ENCODE results near the gene RACGAP1.

RACGAP1 gene

DNA sequence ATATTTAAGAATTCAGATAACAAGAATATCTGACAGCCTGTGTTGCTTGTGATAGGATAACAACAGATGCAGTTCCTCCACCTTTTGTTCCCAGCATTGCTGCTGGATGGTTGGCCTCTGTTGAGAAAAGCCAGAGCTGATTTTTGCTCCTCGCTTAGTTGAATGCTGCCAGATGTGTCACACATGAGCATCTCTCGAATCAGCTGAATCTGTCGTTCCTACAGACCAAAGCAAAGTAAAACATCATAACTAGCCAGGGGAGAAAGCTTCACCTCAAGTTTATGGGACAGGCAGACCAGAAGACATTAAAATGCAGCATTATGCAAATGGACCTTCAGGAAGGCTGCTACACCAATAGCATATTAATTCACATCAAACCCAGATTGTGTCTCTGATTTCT, 20.1 kb downstream of the RACGAP1 start:
- H2BK5ac ChIP-seq (ENCODE audit: low read length) = no peak overlapping the region
- H3K4ac ChIP-seq (ENCODE audit: low read length) = no peak overlapping the region
- H4K8ac ChIP-seq (ENCODE audit: low read depth, low read length) = no peak overlapping the region
- H2BK12ac ChIP-seq (ENCODE audit: low read length) = no peak overlapping the region
- no CpG with 5 or more reads among the region's 3 CpGs for WGBS, 2 donors (ENCODE audit: extremely low coverage in 2 of 2, insufficient read length in 2 of 2, insufficient replicate concordance in 1 of 2)
- no peak overlapping the region for H3K14ac ChIP-seq (ENCODE audit: low read length)
- peaks cover 22 to 95% of the 10 kb centered on the region in 2 donors for H3K36me3 ChIP-seq (replicated peaks in 1 of 2; ENCODE audit: control insufficient read depth in 2 of 2, insufficient read depth in 2 of 2, low read length in 2 of 2)
- no peak overlapping the region for H3K4me3 ChIP-seq (ENCODE audit: low read length in 2 of 2)
- no peaks in the 10 kb centered on the region for H3K27me3 ChIP-seq (ENCODE audit: control insufficient read depth in 3 of 3, insufficient read depth in 3 of 3, low read depth in 1 of 3, low read length in 3 of 3)
- H2AK5ac ChIP-seq (ENCODE audit: low read depth, low read length) = no peak overlapping the region
- no peaks in the 10 kb centered on the region for H3K4me1 ChIP-seq (ENCODE audit: control insufficient read depth in 2 of 2, insufficient read depth in 1 of 2, low read depth in 1 of 2, low read length in 2 of 2)
- no peak overlapping the region for H2BK15ac ChIP-seq (ENCODE audit: low read length)
- no peak for DNase-seq (ENCODE audit: low spot score)
- H2AFZ ChIP-seq (ENCODE audit: low read length) = no peak overlapping the region
- no peak overlapping the region for H3K18ac ChIP-seq (ENCODE audit: low read length)
- H3K79me1 ChIP-seq (ENCODE audit: low read depth, low read length) = no peaks in the 10 kb centered on the region
- H3K23ac ChIP-seq (ENCODE audit: low read depth, low read length, poor library complexity) = no peak overlapping the region
- H3K9me3 ChIP-seq (replicated peaks in 1 of 2; ENCODE audit: control insufficient read depth in 2 of 2, insufficient read depth in 1 of 2, low read depth in 1 of 2, low read length in 2 of 2) = no peaks in the 10 kb centered on the region
- H4K91ac ChIP-seq (ENCODE audit: low read depth, low read length, poor library complexity) = no peak overlapping the region
- H2BK120ac ChIP-seq (ENCODE audit: low read depth, low read length) = no peak overlapping the region
- no peak overlapping the region for H3K27ac ChIP-seq (replicated peaks; ENCODE audit: low read length)
- H3K9ac ChIP-seq (ENCODE audit: low read depth, low read length, poor library complexity) = no peak overlapping the region
- no peak overlapping the region for H3K4me2 ChIP-seq (ENCODE audit: insufficient read depth, low read length, poor library complexity, severe bottlenecking)

DNA sequence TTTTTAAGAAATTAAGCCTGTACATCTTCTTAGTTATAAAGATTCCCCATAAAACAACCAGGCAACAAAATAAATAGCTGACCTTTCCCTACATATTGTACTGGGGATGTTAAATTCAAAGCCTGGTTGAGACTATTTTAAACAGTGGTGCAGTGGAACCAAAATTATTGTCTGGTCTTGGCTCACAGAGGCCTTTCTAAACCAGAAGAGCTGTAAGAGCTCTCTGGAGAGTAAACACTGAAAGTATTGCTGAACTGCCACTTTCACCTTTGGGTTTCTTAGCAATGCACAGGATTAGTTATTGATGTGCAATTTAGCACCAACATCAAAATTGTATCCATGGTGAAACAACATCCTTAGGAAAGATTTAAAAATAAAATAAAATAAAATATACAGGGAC, 20.6 kb downstream of the RACGAP1 start:
- H3K27me3 ChIP-seq (ENCODE audit: control insufficient read depth in 3 of 3, insufficient read depth in 3 of 3, low read depth in 1 of 3, low read length in 3 of 3) = no peaks in the 10 kb centered on the region
- no peaks in the 10 kb centered on the region for H3K79me1 ChIP-seq (ENCODE audit: low read depth, low read length)
- H2AK5ac ChIP-seq (ENCODE audit: low read depth, low read length) = no peak overlapping the region
- no peak overlapping the region for H2BK120ac ChIP-seq (ENCODE audit: low read depth, low read length)
- no peak overlapping the region for H2AFZ ChIP-seq (ENCODE audit: low read length)
- H2BK15ac ChIP-seq (ENCODE audit: low read length) = no peak overlapping the region
- no peak overlapping the region for H3K27ac ChIP-seq (replicated peaks; ENCODE audit: low read length)
- H3K14ac ChIP-seq (ENCODE audit: low read length) = no peak overlapping the region
- H3K4me1 ChIP-seq (ENCODE audit: control insufficient read depth in 2 of 2, insufficient read depth in 1 of 2, low read depth in 1 of 2, low read length in 2 of 2) = no peaks in the 10 kb centered on the region
- H3K4ac ChIP-seq (ENCODE audit: low read length) = no peak overlapping the region
- no peak overlapping the region for H3K23ac ChIP-seq (ENCODE audit: low read depth, low read length, poor library complexity)
- DNase-seq (ENCODE audit: low spot score) = no peak
- H3K9me3 ChIP-seq (replicated peaks in 1 of 2; ENCODE audit: control insufficient read depth in 2 of 2, insufficient read depth in 1 of 2, low read depth in 1 of 2, low read length in 2 of 2) = no peaks in the 10 kb centered on the region
- no peak overlapping the region for H4K8ac ChIP-seq (ENCODE audit: low read depth, low read length)
- H2BK12ac ChIP-seq (ENCODE audit: low read length) = no peak overlapping the region
- no peak overlapping the region for H2BK5ac ChIP-seq (ENCODE audit: low read length)
- H4K91ac ChIP-seq (ENCODE audit: low read depth, low read length, poor library complexity) = no peak overlapping the region
- H3K36me3 ChIP-seq (replicated peaks in 1 of 2; ENCODE audit: control insufficient read depth in 2 of 2, insufficient read depth in 2 of 2, low read length in 2 of 2) = peaks cover 22 to 93% of the 10 kb centered on the region in 2 donors
- no peak overlapping the region for H3K9ac ChIP-seq (ENCODE audit: low read depth, low read length, poor library complexity)
- H3K18ac ChIP-seq (ENCODE audit: low read length) = no peak overlapping the region
- H3K4me2 ChIP-seq (ENCODE audit: insufficient read depth, low read length, poor library complexity, severe bottlenecking) = no peak overlapping the region
- H3K4me3 ChIP-seq (ENCODE audit: low read length in 2 of 2) = no peak overlapping the region

DNA sequence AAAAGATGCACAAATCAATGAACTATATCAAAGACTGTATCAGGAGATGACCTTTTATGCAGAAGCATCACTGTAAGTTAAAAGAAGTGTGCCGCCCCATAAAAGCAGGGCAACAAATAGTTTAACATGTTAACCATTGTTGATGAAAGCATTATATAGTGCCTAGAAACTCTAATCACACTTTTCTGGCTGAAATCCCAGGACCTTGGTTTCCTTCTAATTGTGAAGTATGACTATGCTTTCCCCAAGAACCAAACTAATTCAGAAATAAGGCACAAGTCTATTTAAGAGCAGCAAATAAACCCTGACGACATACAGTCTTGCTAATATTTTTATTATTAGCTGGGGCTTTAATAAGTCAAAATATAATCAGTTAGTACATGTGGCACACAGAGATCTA, 21.7 kb downstream of the RACGAP1 start:
- Histone ChIP-seq H3K27me3 (ENCODE audit: control insufficient read depth in 3 of 3, insufficient read depth in 3 of 3, low read depth in 1 of 3, low read length in 3 of 3) (no peaks in the 10 kb centered on the region), H4K8ac (ENCODE audit: low read depth, low read length) (no peak overlapping the region), H2BK15ac (ENCODE audit: low read length) (no peak overlapping the region), H3K23ac (ENCODE audit: low read depth, low read length, poor library complexity) (no peak overlapping the region), H3K4me2 (ENCODE audit: insufficient read depth, low read length, poor library complexity, severe bottlenecking) (no peak overlapping the region), H3K9me3 (replicated peaks in 1 of 2; ENCODE audit: control insufficient read depth in 2 of 2, insufficient read depth in 1 of 2, low read depth in 1 of 2, low read length in 2 of 2) (no peaks in the 10 kb centered on the region), H3K14ac (ENCODE audit: low read length) (no peak overlapping the region), H3K9ac (ENCODE audit: low read depth, low read length, poor library complexity) (no peak overlapping the region), H3K36me3 (replicated peaks in 1 of 2; ENCODE audit: control insufficient read depth in 2 of 2, insufficient read depth in 2 of 2, low read length in 2 of 2) (peaks cover 29 to 93% of the 10 kb centered on the region in 2 donors), H2AK5ac (ENCODE audit: low read depth, low read length) (no peak overlapping the region), H3K79me1 (ENCODE audit: low read depth, low read length) (no peaks in the 10 kb centered on the region), H2BK5ac (ENCODE audit: low read length) (no peak overlapping the region), H3K4me3 (ENCODE audit: low read length in 2 of 2) (no peak overlapping the region), H3K18ac (ENCODE audit: low read length) (no peak overlapping the region), H4K91ac (ENCODE audit: low read depth, low read length, poor library complexity) (no peak overlapping the region), H2BK12ac (ENCODE audit: low read length) (no peak overlapping the region), H3K4ac (ENCODE audit: low read length) (no peak overlapping the region), H3K27ac (replicated peaks; ENCODE audit: low read length) (no peak overlapping the region), H2BK120ac (ENCODE audit: low read depth, low read length) (no peak overlapping the region), H3K4me1 (ENCODE audit: control insufficient read depth in 2 of 2, insufficient read depth in 1 of 2, low read depth in 1 of 2, low read length in 2 of 2) (no peaks in the 10 kb centered on the region), H2AFZ (ENCODE audit: low read length) (no peak overlapping the region)
- no peak for DNase-seq (ENCODE audit: low spot score)
- WGBS, 2 donors (ENCODE audit: extremely low coverage in 2 of 2, insufficient read length in 2 of 2, insufficient replicate concordance in 1 of 2) = no CpG with 5 or more reads among the region's 2 CpGs

- no CpG with 5 or more reads among the region's 2 CpGs for WGBS, 2 donors (ENCODE audit: extremely low coverage in 2 of 2, insufficient read length in 2 of 2, insufficient replicate concordance in 1 of 2)
- Histone ChIP-seq H3K4me1 (ENCODE audit: control insufficient read depth in 2 of 2, insufficient read depth in 1 of 2, low read depth in 1 of 2, low read length in 2 of 2) (no peaks in the 10 kb centered on the region), H3K14ac (ENCODE audit: low read length) (no peak overlapping the region), H2AK5ac (ENCODE audit: low read depth, low read length) (no peak overlapping the region), H3K23ac (ENCODE audit: low read depth, low read length, poor library complexity) (no peak overlapping the region), H3K9me3 (replicated peaks in 1 of 2; ENCODE audit: control insufficient read depth in 2 of 2, insufficient read depth in 1 of 2, low read depth in 1 of 2, low read length in 2 of 2) (no peaks in the 10 kb centered on the region), H4K91ac (ENCODE audit: low read depth, low read length, poor library complexity) (no peak overlapping the region), H2BK120ac (ENCODE audit: low read depth, low read length) (no peak overlapping the region), H3K4me3 (ENCODE audit: low read length in 2 of 2) (no peak overlapping the region), H3K27ac (replicated peaks; ENCODE audit: low read length) (no peak overlapping the region), H3K4me2 (ENCODE audit: insufficient read depth, low read length, poor library complexity, severe bottlenecking) (no peak overlapping the region), H2BK12ac (ENCODE audit: low read length) (no peak overlapping the region), H2BK5ac (ENCODE audit: low read length) (no peak overlapping the region), H3K36me3 (replicated peaks in 1 of 2; ENCODE audit: control insufficient read depth in 2 of 2, insufficient read depth in 2 of 2, low read length in 2 of 2) (peaks cover 29 to 95% of the 10 kb centered on the region in 2 donors), H3K18ac (ENCODE audit: low read length) (no peak overlapping the region), H4K8ac (ENCODE audit: low read depth, low read length) (no peak overlapping the region), H3K4ac (ENCODE audit: low read length) (no peak overlapping the region), H3K79me1 (ENCODE audit: low read depth, low read length) (no peaks in the 10 kb centered on the region), H3K9ac (ENCODE audit: low read depth, low read length, poor library complexity) (no peak overlapping the region), H2BK15ac (ENCODE audit: low read length) (no peak overlapping the region), H2AFZ (ENCODE audit: low read length) (no peak overlapping the region), H3K27me3 (ENCODE audit: control insufficient read depth in 3 of 3, insufficient read depth in 3 of 3, low read depth in 1 of 3, low read length in 3 of 3) (no peaks in the 10 kb centered on the region)
- DNase-seq (ENCODE audit: low spot score) = no peak
These were observed 26.8 kb downstream of the RACGAP1 start for GRCh38 chr12:49998453-49998852.
